Measurements from ENCODE around the gene GSTT4. TPM values are rescaled to one million over a fixed set of nuclear protein-coding genes. Genes with fewer than 3 reads are reported as not detected.
A peak's percentile ranks its signal among the peaks of the same experiment; 100 is the strongest.

GSTT4 gene
- total and polyA plus RNA-seq, 2 of the 13 experiments (the other 11 are each of a cell fraction or from before 2014, with no cell fraction given): 0.59 to 0.62 TPM

DNA sequence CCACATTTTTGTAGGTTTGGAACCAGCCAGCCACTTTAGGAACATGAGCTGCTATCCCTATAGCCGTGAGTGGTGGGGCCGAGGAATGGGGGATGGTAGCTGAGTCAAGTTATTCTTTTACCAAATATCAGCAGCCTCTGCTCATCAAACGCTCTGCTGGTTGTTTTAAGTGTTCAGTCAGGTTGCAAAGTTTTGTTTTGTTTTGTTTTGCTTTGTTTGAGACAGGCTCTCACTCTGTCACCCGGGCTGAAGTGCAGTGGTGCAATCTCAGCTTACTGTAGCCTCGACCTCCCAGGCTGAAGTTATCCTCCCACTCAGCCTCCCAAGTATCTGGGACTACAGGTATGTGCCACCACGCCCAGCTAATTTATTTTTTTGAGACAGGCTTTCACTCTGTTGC is 20.2 kb upstream of the GSTT4 start (continued):
- TF ChIP-seq, protein P1, sequence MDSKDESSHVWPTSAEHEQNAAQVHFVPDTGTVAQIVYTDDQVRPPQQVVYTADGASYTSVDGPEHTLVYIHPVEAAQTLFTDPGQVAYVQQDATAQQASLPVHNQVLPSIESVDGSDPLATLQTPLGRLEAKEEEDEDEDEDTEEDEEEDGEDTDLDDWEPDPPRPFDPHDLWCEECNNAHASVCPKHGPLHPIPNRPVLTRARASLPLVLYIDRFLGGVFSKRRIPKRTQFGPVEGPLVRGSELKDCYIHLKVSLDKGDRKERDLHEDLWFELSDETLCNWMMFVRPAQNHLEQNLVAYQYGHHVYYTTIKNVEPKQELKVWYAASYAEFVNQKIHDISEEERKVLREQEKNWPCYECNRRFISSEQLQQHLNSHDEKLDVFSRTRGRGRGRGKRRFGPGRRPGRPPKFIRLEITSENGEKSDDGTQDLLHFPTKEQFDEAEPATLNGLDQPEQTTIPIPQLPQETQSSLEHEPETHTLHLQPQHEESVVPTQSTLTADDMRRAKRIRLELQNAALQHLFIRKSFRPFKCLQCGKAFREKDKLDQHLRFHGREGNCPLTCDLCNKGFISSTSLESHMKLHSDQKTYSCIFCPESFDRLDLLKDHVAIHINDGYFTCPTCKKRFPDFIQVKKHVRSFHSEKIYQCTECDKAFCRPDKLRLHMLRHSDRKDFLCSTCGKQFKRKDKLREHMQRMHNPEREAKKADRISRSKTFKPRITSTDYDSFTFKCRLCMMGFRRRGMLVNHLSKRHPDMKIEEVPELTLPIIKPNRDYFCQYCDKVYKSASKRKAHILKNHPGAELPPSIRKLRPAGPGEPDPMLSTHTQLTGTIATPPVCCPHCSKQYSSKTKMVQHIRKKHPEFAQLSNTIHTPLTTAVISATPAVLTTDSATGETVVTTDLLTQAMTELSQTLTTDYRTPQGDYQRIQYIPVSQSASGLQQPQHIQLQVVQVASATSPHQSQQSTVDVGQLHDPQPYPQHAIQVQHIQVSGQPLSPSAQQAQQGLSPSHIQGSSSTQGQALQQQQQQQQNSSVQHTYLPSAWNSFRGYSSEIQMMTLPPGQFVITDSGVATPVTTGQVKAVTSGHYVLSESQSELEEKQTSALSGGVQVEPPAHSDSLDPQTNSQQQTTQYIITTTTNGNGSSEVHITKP (CRISPR knock-in tag; IDR thresholded peaks at IDR 0.05; ENCODE audit: low read depth): no peak
- TF ChIP-seq, protein P2, sequence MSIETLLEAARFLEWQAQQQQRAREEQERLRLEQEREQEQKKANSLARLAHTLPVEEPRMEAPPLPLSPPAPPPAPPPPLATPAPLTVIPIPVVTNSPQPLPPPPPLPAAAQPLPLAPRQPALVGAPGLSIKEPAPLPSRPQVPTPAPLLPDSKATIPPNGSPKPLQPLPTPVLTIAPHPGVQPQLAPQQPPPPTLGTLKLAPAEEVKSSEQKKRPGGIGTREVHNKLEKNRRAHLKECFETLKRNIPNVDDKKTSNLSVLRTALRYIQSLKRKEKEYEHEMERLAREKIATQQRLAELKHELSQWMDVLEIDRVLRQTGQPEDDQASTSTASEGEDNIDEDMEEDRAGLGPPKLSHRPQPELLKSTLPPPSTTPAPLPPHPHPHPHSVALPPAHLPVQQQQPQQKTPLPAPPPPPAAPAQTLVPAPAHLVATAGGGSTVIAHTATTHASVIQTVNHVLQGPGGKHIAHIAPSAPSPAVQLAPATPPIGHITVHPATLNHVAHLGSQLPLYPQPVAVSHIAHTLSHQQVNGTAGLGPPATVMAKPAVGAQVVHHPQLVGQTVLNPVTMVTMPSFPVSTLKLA (IDR thresholded peaks at IDR 0.05): no peak
- TF ChIP-seq GATAD2A (CRISPR knock-in tag; IDR thresholded peaks at IDR 0.05): peak; percentile 44
- TF ChIP-seq ZNF75D (CRISPR knock-in tag; IDR thresholded peaks at IDR 0.05; ENCODE audit: borderline replicate concordance): no peak
- no peak; the same call in 1 of the 2 replicates for TF ChIP-seq ZSCAN29 (CRISPR knock-in tag; conservative IDR thresholded peaks at IDR 0.05)
- no peak for TF ChIP-seq ZNF746 (CRISPR knock-in tag; IDR thresholded peaks at IDR 0.05)
- TF ChIP-seq, protein P3, sequence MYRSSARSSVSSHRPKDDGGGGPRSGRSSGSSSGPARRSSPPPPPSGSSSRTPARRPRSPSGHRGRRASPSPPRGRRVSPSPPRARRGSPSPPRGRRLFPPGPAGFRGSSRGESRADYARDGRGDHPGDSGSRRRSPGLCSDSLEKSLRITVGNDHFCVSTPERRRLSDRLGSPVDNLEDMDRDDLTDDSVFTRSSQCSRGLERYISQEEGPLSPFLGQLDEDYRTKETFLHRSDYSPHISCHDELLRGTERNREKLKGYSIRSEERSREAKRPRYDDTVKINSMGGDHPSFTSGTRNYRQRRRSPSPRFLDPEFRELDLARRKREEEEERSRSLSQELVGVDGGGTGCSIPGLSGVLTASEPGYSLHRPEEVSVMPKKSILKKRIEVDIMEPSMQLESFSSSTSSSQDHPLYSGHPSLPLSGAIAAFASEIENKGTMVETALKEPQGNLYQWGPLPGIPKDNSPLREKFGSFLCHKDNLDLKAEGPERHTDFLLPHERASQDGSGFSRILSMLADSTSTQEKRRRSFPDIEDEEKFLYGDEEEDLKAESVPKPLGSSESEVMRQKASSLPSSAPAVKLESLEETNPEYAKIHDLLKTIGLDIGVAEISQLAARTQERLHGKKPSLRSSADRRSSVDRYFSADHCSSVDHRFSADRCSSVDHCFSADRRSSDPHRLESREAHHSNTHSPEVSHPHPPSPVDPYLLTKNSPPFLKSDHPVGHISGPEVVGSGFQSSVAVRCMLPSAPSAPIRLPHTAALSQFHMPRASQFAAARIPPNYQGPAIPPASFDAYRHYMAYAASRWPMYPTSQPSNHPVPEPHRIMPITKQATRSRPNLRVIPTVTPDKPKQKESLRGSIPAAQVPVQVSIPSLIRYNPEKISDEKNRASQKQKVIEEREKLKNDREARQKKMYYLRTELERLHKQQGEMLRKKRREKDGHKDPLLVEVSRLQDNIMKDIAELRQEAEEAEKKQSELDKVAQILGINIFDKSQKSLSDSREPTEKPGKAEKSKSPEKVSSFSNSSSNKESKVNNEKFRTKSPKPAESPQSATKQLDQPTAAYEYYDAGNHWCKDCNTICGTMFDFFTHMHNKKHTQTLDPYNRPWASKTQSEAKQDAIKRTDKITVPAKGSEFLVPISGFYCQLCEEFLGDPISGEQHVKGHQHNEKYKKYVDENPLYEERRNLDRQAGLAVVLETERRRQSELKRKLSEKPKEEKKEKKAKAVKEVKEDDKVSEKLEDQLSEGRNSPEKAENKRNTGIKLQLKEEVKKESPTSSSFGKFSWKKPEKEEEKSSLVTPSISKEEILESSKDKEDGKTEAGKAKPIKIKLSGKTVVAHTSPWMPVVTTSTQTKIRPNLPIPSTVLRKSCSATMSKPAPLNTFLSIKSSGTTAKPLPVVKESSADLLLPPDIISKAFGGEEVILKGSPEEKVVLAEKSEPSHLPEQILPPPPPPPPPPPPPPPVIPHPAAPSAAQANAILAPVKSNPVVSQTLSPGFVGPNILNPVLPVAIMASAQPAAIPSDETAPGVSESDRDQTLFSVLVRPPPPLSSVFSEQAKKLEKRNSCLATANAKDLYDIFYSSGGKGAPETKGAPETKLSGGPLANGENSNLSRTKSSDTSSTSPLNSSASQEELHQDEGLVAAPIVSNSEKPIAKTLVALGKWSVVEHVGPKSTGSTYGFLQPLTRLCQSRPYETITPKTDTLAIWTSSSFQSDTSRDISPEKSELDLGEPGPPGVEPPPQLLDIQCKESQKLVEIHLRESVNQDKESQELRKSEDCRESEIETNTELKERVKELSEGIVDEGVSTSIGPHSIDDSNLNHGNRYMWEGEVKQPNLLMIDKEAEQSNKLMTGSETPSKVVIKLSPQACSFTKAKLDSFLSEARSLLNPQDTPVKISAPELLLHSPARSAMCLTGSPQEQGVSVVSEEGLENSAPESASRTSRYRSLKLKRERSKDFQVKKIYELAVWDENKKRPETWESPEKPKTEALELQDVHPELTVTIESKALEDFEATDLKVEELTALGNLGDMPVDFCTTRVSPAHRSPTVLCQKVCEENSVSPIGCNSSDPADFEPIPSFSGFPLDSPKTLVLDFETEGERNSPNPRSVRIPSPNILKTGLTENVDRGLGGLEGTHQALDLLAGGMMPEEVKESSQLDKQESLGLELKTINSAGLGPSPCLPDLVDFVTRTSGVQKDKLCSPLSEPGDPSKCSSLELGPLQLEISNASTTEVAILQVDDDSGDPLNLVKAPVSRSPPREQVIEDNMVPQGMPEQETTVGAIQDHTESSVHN (CRISPR knock-in tag; IDR thresholded peaks at IDR 0.05): no peak
- TF ChIP-seq JUN (CRISPR knock-in tag; IDR thresholded peaks at IDR 0.05): no peak
- TF ChIP-seq ZNF678 (CRISPR knock-in tag; IDR thresholded peaks at IDR 0.05): no peak
- no peak for TF ChIP-seq CHD2 (IDR thresholded peaks at IDR 0.05; ENCODE audit: low read depth, low read length)
- TF ChIP-seq NFE2L1 (CRISPR knock-in tag; IDR thresholded peaks at IDR 0.05; ENCODE audit: borderline replicate concordance): no peak
- no peak for TF ChIP-seq ZNF367 (CRISPR knock-in tag; IDR thresholded peaks at IDR 0.05; ENCODE audit: borderline replicate concordance)
- TF ChIP-seq ZNF484 (CRISPR knock-in tag; IDR thresholded peaks at IDR 0.05; ENCODE audit: borderline replicate concordance, low read depth): no peak
- no peak for TF ChIP-seq ZNF207 (IDR thresholded peaks at IDR 0.05; ENCODE audit: borderline replicate concordance)
- TF ChIP-seq ZNF549 (CRISPR knock-in tag; IDR thresholded peaks at IDR 0.05): no peak
- no peak for TF ChIP-seq PPARG (CRISPR knock-in tag; conservative IDR thresholded peaks at IDR 0.05)
- 0 out of 2 replicates have a peak, but pooled peaks have one; percentile 13 for TF ChIP-seq TCF7 (IDR thresholded peaks at IDR 0.05; ENCODE audit: low read depth)
- TF ChIP-seq GABPB1 (CRISPR knock-in tag; IDR thresholded peaks at IDR 0.05): no peak

Measured in HepG2 (cell line).